Keratinocyte (primary cell): ENCODE measurements around the gene BCL2. TPM values are rescaled to one million over a fixed set of nuclear protein-coding genes. Genes with fewer than 3 reads are reported as not detected.

ENCODE experiments used
- DNase-seq: peaks from one replicate; pipeline ENCODE4 v3.0.0-alpha.2; 2011; ENCODE audit warnings: low read depth, missing footprints, low spot score
- FAIRE-seq: peaks from 2 replicates; lab custom pipeline; 2011; peaks lifted over from hg19 to GRCh38; lab: Jason Lieb, UNC
- H2AFZ ChIP-seq: 2 replicates; pipeline ENCODE4 v1.6.0; 2012; ENCODE audit warnings: low read length, control low read depth, inconsistent platforms; ENCODE audit not compliant: control insufficient read depth
- H3K27ac ChIP-seq: 2 replicates; pipeline ENCODE4 v1.5.1; 2011; ENCODE audit warnings: low read length; ENCODE audit not compliant: control insufficient read depth, insufficient read depth
- H3K27me3 ChIP-seq: 3 replicates; pipeline ENCODE4 v1.6.0; 2011; ENCODE audit warnings: low read length; ENCODE audit not compliant: control insufficient read depth, insufficient read depth; ENCODE audit errors: extremely low read depth
- H3K36me3 ChIP-seq, 2 experiments: 2 replicates in 1 of 2; 3 replicates in 1 of 2; pipeline ENCODE4 v1.5.1; 2011; ENCODE audit warnings: low read length in 2 of 2, mild to moderate bottlenecking in 1 of 2; ENCODE audit not compliant: control insufficient read depth in 2 of 2, insufficient read depth in 2 of 2; ENCODE audit errors: extremely low read depth in 1 of 2
- H3K4me1 ChIP-seq: 3 replicates; pipeline ENCODE4 v1.5.1; 2011; ENCODE audit warnings: low read length; ENCODE audit not compliant: control insufficient read depth, insufficient read depth; ENCODE audit errors: extremely low read depth
- H3K4me2 ChIP-seq: 3 replicates; pipeline ENCODE4 v1.6.0; 2011; ENCODE audit warnings: low read depth, low read length; ENCODE audit not compliant: control insufficient read depth, insufficient read depth; ENCODE audit errors: extremely low read depth
- H3K4me3 ChIP-seq, 3 experiments: fragments of 200-600 bp in 1 of 3; sonication (generic) in 1 of 3; 2 replicates in 2 of 3; 3 replicates in 1 of 3; pipeline ENCODE4 v1.5.1; 2011 to 2016; ENCODE audit warnings: low read length in 3 of 3, mild to moderate bottlenecking in 3 of 3, control low read depth in 2 of 3, inconsistent platforms in 1 of 3, low read depth in 1 of 3, mixed read lengths in 1 of 3, mixed run types in 1 of 3, moderate library complexity in 1 of 3; ENCODE audit not compliant: control insufficient read depth in 2 of 3, insufficient read depth in 2 of 3; ENCODE audit errors: extremely low read depth in 1 of 3
- H3K79me2 ChIP-seq: 2 replicates; pipeline ENCODE4 v1.6.0; 2012; ENCODE audit warnings: low read length; ENCODE audit not compliant: control insufficient read depth, insufficient read depth
- H3K9ac ChIP-seq: 3 replicates; pipeline ENCODE4 v1.6.0; 2011; ENCODE audit warnings: low read length; ENCODE audit not compliant: control insufficient read depth, insufficient read depth; ENCODE audit errors: extremely low read depth
- H3K9me1 ChIP-seq: 3 replicates; pipeline ENCODE4 v1.6.0; 2011; ENCODE audit warnings: low read length; ENCODE audit not compliant: control insufficient read depth, insufficient read depth; ENCODE audit errors: extremely low read depth
- H3K9me3 ChIP-seq: 2 replicates; pipeline ENCODE4 v1.5.1; 2012; ENCODE audit warnings: low read depth, low read length; ENCODE audit not compliant: control insufficient read depth
- H4K20me1 ChIP-seq: 3 replicates; pipeline ENCODE4 v1.6.0; 2011; ENCODE audit warnings: low read length; ENCODE audit not compliant: control insufficient read depth, insufficient read depth; ENCODE audit errors: extremely low read depth
- CTCF ChIP-seq, 3 experiments: IDR thresholded peaks in 1 of 3; conservative IDR thresholded peaks in 1 of 3; optimal IDR thresholded peaks in 1 of 3; 2 replicates in 2 of 3; 3 replicates in 1 of 3; pipeline versions ENCODE3 to v1.5.1; 2011; ENCODE audit warnings: low read length in 3 of 3, mild to moderate bottlenecking in 3 of 3, moderate library complexity in 2 of 3, control low read depth in 1 of 3, inconsistent platforms in 1 of 3; ENCODE audit not compliant: insufficient read depth in 2 of 3; ENCODE audit errors: extremely low read depth in 1 of 3
- EZH2 ChIP-seq: IDR thresholded peaks from one replicate; pipeline ENCODE4 v1.6.1; 2012; ENCODE audit warnings: inconsistent platforms, mild to moderate bottlenecking, low read length, moderate library complexity
- dilution Hi-C: fragments of 300-500 bp; cut with MboI; formaldehyde crosslinking; loops from one replicate; pipeline ENCODE4 v1.7.0; 2020; ENCODE audit warnings: low sequenced_read_pairs; ENCODE audit not compliant: extremely low pct_ligation_motif_present
- polyA plus RNA-seq, 5 experiments: library from polyadenylated mRNA; depleted of rRNA in 3 of 5; stranded (reverse) in 3 of 5; stranded (forward) in 1 of 5; unstranded in 1 of 5; fragments of >200 nt; gene quantifications; 1 replicate in 1 of 5; 2 replicates in 3 of 5; 3 replicates in 1 of 5; pipeline versions ENCODE4 v1.2.1 to v1.2.3, GENCODE V29; 2011 to 2012; ENCODE audit warnings: missing spikeins in 2 of 5, low read depth in 1 of 5, low replicate concordance in 1 of 5

Gene BCL2
- polyA plus RNA-seq, 1 donor (not counting 4 experiments of a cell fraction or from before 2014, with no cell fraction given) = 0.30 TPM

- no peak for FAIRE-seq
Observed at GRCh38 chr18:63098018-63098981, 221.3 kb downstream of the BCL2 start.

GRCh38 chr18:63097178-63097577 is 222.4 kb downstream of the BCL2 start:
- H3K4me3 ChIP-seq = no peak overlapping the region
- H3K79me2 ChIP-seq = no peaks in the 10 kb centered on the region
- H3K9me3 ChIP-seq = no peaks in the 10 kb centered on the region
- no peaks in the 10 kb centered on the region for H4K20me1 ChIP-seq
- peaks cover 3% of the 10 kb centered on the region for H3K27me3 ChIP-seq
- TF ChIP-seq CTCF (optimal IDR thresholded peaks at IDR 0.05 in 1 of 3, IDR thresholded peaks at IDR 0.05 in 1 of 3, conservative IDR thresholded peaks at IDR 0.05 in 1 of 3; ENCODE audit: extremely low read depth in 1 of 3, insufficient read depth in 2 of 3, low read length in 3 of 3) (no peak), EZH2 (no peak)
- H3K4me2 ChIP-seq = no peak overlapping the region
- H2AFZ ChIP-seq = no peak overlapping the region
- dilution Hi-C loops = no loop called here
- DNase-seq (no peak), FAIRE-seq (no peak)
- H3K4me1 ChIP-seq = no peaks in the 10 kb centered on the region
- no peaks in the 10 kb centered on the region for H3K9me1 ChIP-seq
- H3K9ac ChIP-seq = no peak overlapping the region
- H3K36me3 ChIP-seq = no peaks in the 10 kb centered on the region
- no peak overlapping the region for H3K27ac ChIP-seq

More at GRCh38 chr18:63098018-63098981, 221.3 kb downstream of the BCL2 start:
- Histone ChIP-seq H3K9me3 (no peaks in the 10 kb centered on the region), H2AFZ (no peak overlapping the region), H3K27ac (no peak overlapping the region), H3K4me3 (no peak overlapping the region), H3K4me2 (no peak overlapping the region), H3K36me3 (no peaks in the 10 kb centered on the region), H3K4me1 (no peaks in the 10 kb centered on the region), H3K9ac (no peak overlapping the region), H3K9me1 (no peaks in the 10 kb centered on the region), H3K79me2 (no peaks in the 10 kb centered on the region), H3K27me3 (peaks cover 3% of the 10 kb centered on the region), H4K20me1 (no peaks in the 10 kb centered on the region)
- DNase-seq = no peak
- no peak for TF ChIP-seq CTCF (optimal IDR thresholded peaks at IDR 0.05 in 1 of 3, IDR thresholded peaks at IDR 0.05 in 1 of 3, conservative IDR thresholded peaks at IDR 0.05 in 1 of 3; ENCODE audit: extremely low read depth in 1 of 3, insufficient read depth in 2 of 3, low read length in 3 of 3)
- no peak for TF ChIP-seq EZH2
- dilution Hi-C loops = no loop called here
